ENCODE results near the gene SMYD3. TPM values are rescaled to one million over a fixed set of nuclear protein-coding genes. Genes with fewer than 3 reads are reported as not detected.

SMYD3 gene
- total RNA-seq, 3 donors from 2014 or later (not counting 1 experiment from before 2014, with no cell fraction given), result 43.6 to 48.0 (median 46.1) TPM

DNA sequence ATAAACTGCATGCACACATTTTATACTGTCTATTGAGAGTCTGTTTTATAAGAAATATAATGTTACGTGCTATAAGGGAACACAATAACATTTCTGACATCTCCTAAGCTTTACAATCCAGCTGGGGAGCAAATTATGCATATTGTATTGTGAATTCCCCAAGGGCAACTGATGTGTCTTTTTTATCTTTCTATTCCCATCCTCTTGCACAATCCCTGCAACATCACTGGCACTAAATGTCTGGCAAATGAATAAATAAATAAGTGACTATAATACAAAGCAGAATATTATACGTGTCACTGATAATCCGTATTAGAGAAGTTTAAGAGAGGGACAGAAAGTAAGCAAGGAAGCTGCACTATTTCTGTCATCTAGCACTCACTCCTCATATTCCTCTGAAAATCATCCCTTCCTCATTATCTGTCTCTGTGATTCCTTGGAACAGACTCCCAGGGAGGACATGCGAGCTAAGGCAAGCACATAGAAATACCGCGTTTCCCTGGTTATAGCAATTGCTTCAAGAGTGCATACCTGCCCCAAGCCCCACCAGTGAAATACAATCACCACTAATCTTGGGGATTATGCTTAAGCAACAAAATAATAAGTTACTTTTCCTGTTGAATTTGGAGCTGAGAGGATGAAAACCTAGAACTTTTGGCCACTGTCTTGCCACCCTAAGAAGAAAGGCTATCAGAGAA lies 205.4 kb downstream of the SMYD3 start:
- H3K9me3 Mint-ChIP-seq, result no peaks in the 10 kb centered on the region
- no peaks in the 10 kb centered on the region for H3K36me3 Mint-ChIP-seq
- H3K9me3 ChIP-seq (ENCODE audit: control insufficient read depth, insufficient read depth, low read length), result no peaks in the 10 kb centered on the region
- intact Hi-C loops (cut with micrococcal nuclease), result no loop called here
- 100% methylated on average over 3 of the region's 6 CpGs for WGBS (ENCODE audit: insufficient coverage)
- no peak overlapping the region for H3K27ac Mint-ChIP-seq
- peaks cover 6 to 13% of the 10 kb centered on the region in 2 donors for H3K4me1 Mint-ChIP-seq
- H3K4me3 ChIP-seq (ENCODE audit: low read length), result no peak overlapping the region
- H3K36me3 ChIP-seq (ENCODE audit: control insufficient read depth, insufficient read depth, low read length), result no peaks in the 10 kb centered on the region
- DNase-seq (no peak), ATAC-seq (no peak)
- H3K27me3 ChIP-seq (ENCODE audit: control insufficient read depth, insufficient read depth, low read length), result no peaks in the 10 kb centered on the region
- TF ChIP-seq CTCF (IDR thresholded peaks at IDR 0.05), result no peak
- H3K27ac ChIP-seq (ENCODE audit: low read length), result no peak overlapping the region
- H3K27me3 Mint-ChIP-seq (ENCODE audit: low read depth in 2 of 2), result no peaks in the 10 kb centered on the region
- no peak overlapping the region for H3K4me3 Mint-ChIP-seq
- H3K4me1 ChIP-seq (ENCODE audit: control insufficient read depth, insufficient read depth, low read length), result no peaks in the 10 kb centered on the region

- Mint-ChIP-seq H3K27ac (no peak overlapping the region), H3K36me3 (no peaks in the 10 kb centered on the region), H3K4me1 (peaks cover 12 to 21% of the 10 kb centered on the region in 2 donors), H3K9me3 (no peaks in the 10 kb centered on the region), H3K4me3 (no peak overlapping the region), H3K27me3 (ENCODE audit: low read depth in 2 of 2) (no peaks in the 10 kb centered on the region)
- Histone ChIP-seq H3K4me1 (ENCODE audit: control insufficient read depth, insufficient read depth, low read length) (no peaks in the 10 kb centered on the region), H3K27ac (ENCODE audit: low read length) (no peak overlapping the region), H3K4me3 (ENCODE audit: low read length) (no peak overlapping the region), H3K36me3 (ENCODE audit: control insufficient read depth, insufficient read depth, low read length) (no peaks in the 10 kb centered on the region), H3K9me3 (ENCODE audit: control insufficient read depth, insufficient read depth, low read length) (no peaks in the 10 kb centered on the region), H3K27me3 (ENCODE audit: control insufficient read depth, insufficient read depth, low read length) (no peaks in the 10 kb centered on the region)
- ATAC-seq, result no peak
- no peak for DNase-seq
- intact Hi-C loops (cut with micrococcal nuclease), result no loop called here
- WGBS (ENCODE audit: insufficient coverage), result 100% methylated on average over 3 of the region's 6 CpGs
- TF ChIP-seq CTCF (IDR thresholded peaks at IDR 0.05), result no peak
Observed at GRCh38 chr1:246300626-246301549, 206.2 kb downstream of the SMYD3 start.

- Histone ChIP-seq H3K27me3 (ENCODE audit: control insufficient read depth, insufficient read depth, low read length) (no peaks in the 10 kb centered on the region), H3K4me1 (ENCODE audit: control insufficient read depth, insufficient read depth, low read length) (no peaks in the 10 kb centered on the region), H3K27ac (ENCODE audit: low read length) (no peak overlapping the region), H3K9me3 (ENCODE audit: control insufficient read depth, insufficient read depth, low read length) (no peaks in the 10 kb centered on the region), H3K36me3 (ENCODE audit: control insufficient read depth, insufficient read depth, low read length) (no peaks in the 10 kb centered on the region), H3K4me3 (ENCODE audit: low read length) (no peak overlapping the region)
- no peaks in the 10 kb centered on the region for H3K9me3 Mint-ChIP-seq
- TF ChIP-seq CTCF (IDR thresholded peaks at IDR 0.05), result no peak
- no peak overlapping the region for H3K4me3 Mint-ChIP-seq
- no peaks in the 10 kb centered on the region for H3K27me3 Mint-ChIP-seq (ENCODE audit: low read depth in 2 of 2)
- intact Hi-C loops (cut with micrococcal nuclease), result no loop called here
- WGBS (ENCODE audit: insufficient coverage), result 100% methylated on average over 4 of the region's 5 CpGs
- ATAC-seq (no peak), DNase-seq (no peak)
- no peak overlapping the region for H3K27ac Mint-ChIP-seq
- H3K4me1 Mint-ChIP-seq, result peaks cover 20 to 31% of the 10 kb centered on the region in 2 donors
- H3K36me3 Mint-ChIP-seq, result no peaks in the 10 kb centered on the region
Observed at GRCh38 chr1:246297279-246298265, 209.5 kb downstream of the SMYD3 start.

Data from natural killer cell (primary cell).